Ovary (tissue), 9 donors: Measurements from ENCODE around the gene POMT1. TPM values are rescaled to one million over a fixed set of nuclear protein-coding genes. Genes with fewer than 3 reads are reported as not detected.

Experiments used
- DNase-seq, 5 donors: peaks; one replicate each; pipeline ENCODE4 v3.0.0-alpha.2; 2019 to 2020
- H3K27ac ChIP-seq, 2 donors: fragments of 200-600 bp; one replicate each; pipeline versions ENCODE4 v1.5.1 to v1.8.0; 2019 to 2022
- H3K27me3 ChIP-seq: fragments of 200-600 bp; one replicate; pipeline ENCODE4 v1.8.0; 2022
- H3K36me3 ChIP-seq: fragments of 200-600 bp; sonication (generic); one replicate; pipeline ENCODE4 v1.5.1; 2019
- H3K4me1 ChIP-seq: one replicate; pipeline ENCODE4 v1.8.1; 2013; ENCODE audit warnings: mild to moderate bottlenecking, moderate library complexity; ENCODE audit not compliant: insufficient read depth
- H3K4me3 ChIP-seq: fragments of 200-600 bp; sonication (generic); one replicate; pipeline ENCODE4 v1.5.1; 2017
- H3K9me3 ChIP-seq, 2 donors: fragments of 200-600 bp in 1 of 2; sonication (generic) in 1 of 2; one replicate each; pipeline versions ENCODE4 v1.5.1 to v1.8.1; 2013 to 2019; ENCODE audit warnings: mild to moderate bottlenecking in 1 of 2, moderate library complexity in 1 of 2
- CTCF ChIP-seq, 3 donors: fragments of 450-650 bp in 2 of 3; fragments of 200-600 bp in 1 of 3; IDR thresholded peaks; one replicate each; pipeline versions ENCODE4 v1.5.1 to v1.8.0; 2016 to 2022; ENCODE audit warnings: antibody characterized with exemption in 3 of 3, mild to moderate bottlenecking in 1 of 3
- EP300 ChIP-seq: sonication (generic); formaldehyde crosslinking; IDR thresholded peaks from one replicate; pipeline ENCODE4 v1.6.1; 2017; ENCODE audit warnings: antibody characterized with exemption
- POLR2A ChIP-seq: fragments of 450-650 bp; IDR thresholded peaks from one replicate; pipeline ENCODE4 v1.6.1; 2017; ENCODE audit warnings: antibody characterized with exemption, mild to moderate bottlenecking, moderate library complexity
- WGBS, 3 donors: extraction: QIAGEN DNeasy Blood & Tissue Kit in 1 of 3; methylation state at CpG; one replicate each; pipeline versions ENCODE4 v1.1.5 to v1.1.7; 2013 to 2017; 5-methylcytosine and 5-hydroxymethylcytosine counted together
- intact Hi-C, 4 donors: fragments of 100-400 bp; cut with DNase I; formaldehyde crosslinking; loops; one replicate each; pipeline versions ENCODE4 v1.11.0 to v1.15.1; 2022 to 2023
- polyA plus RNA-seq, 2 donors: library from polyadenylated mRNA; stranded (reverse); fragments of 200-250 nt in 1 of 2; fragments of 350-450 nt in 1 of 2; fragmentation: Illumina TruSeq in 1 of 2; extraction: RNeasy Lipid Tissue Mini Kit (QIAGEN cat#74804) in 1 of 2; gene quantifications; one replicate each; pipeline ENCODE4 v1.2.3, GENCODE V29; 2013 to 2014
- total RNA-seq, 7 donors: library from RNA; depleted of rRNA in 2 of 7; stranded (reverse); fragments of >200 nt in 2 of 7; fragmentation: NEBNext Ultra II Directional in 3 of 7; extraction: Animal tissue kit (Norgen Biotek cat#: 25700) in 3 of 7; gene quantifications; one replicate each; pipeline versions ENCODE4 v1.1.0 to v1.2.4, GENCODE V29; 2016 to 2023
- donor health status: DM: no; HTN: no; CAD: no; lungs with moderate emphysema.
- donor health status: DM: no; HTN: no; CAD: no.
- donor health status: Bipolar disorder and iron deficiency.
- donor health status: DM: yes; HTN: yes; CAD: no.
- donor health status: DM: no; HTN: no; CAD: no.
- donor health status: DM: yes; HTN: yes; CAD: no.

The POMT1 gene
- total and polyA plus RNA-seq, 9 donors = 14.6 to 30.8 (median 25.1) TPM

DNA sequence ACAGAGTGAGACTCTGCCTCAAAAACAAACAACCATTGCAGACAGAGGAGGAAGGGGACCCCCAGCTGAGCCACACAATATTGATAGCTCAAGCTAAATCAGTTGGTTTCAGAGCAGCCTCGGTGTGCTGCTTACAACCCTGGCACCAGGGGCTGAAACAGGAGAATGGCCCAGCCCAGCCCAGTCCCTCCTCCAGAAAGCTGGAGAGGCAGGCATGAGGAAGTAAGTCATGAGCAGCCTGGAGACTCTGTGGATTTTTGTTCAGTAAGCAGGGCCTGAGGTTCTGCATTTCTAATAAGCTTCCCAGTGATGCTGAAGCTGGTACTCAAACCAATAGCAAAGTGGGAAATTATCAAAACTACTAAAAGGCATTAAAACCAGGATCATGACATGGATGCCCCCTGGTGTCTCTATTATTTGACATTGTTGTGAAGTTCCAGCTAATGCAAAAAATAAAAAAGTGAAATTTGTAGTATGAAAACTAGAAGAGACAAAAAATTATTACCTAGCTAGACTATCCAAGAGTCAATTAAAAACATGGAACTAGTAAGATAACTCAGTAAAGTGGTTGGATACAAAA, 56.8 kb downstream of the POMT1 start:
- Histone ChIP-seq H3K9me3 (peaks cover 0 to 3% of the 10 kb centered on the region in 2 donors), H3K4me1 (no peaks in the 10 kb centered on the region), H3K27me3 (no peaks in the 10 kb centered on the region), H3K36me3 (no peaks in the 10 kb centered on the region), H3K4me3 (no peak overlapping the region), H3K27ac (no peak overlapping the region)
- no peak for DNase-seq
- 89 to 95% (median 93%) methylated on average over 1 of the region's 1 CpG for WGBS, 3 donors
- TF ChIP-seq CTCF (IDR thresholded peaks at IDR 0.05) (no peak), POLR2A (no peak), EP300 (no peak)
- intact Hi-C loops = no loop called here

DNA sequence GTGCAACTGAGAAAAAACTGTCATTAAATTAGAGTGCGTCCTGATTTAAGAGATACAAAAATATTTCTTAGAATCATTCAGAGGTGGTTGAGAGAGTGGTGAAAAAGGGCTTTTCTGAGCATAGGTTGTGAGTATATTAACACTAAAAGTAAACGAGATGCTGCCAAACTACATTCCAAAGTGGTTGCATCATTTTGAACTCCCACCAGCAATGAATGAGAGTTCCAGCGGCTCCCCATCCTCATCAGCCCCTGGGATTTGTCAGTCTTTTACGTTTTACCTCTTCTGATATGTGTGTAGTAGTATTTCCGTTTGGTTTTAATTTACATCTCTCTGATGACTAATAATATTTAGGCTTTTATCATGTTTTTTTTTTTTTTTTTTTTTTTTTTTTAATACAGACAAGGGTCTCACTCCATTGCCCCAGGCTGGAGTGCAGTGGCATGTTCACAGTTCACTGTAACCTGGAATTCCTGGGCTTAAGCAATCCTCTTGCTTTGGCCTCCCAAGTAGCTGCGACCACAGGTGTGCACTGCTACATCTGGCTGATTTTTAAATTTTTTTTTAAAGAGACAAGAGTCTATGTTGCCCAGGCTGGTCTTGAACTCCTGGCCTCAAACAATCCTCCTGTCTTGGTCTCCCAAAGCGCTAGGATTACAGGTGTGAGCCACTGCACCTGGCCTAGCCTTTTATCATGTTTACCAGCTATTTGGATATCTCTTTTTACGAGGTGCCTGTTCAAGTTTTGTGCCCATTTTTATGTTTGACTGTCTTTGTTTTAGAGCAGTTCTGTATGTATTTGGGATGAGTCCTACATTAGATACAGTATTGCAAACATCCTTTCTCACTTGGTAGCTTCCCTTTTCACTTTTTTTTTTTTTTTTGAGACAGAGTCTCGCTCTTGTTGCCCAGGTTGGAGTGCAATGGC, 59.6 kb downstream of the POMT1 start:
- Histone ChIP-seq H3K36me3 (no peaks in the 10 kb centered on the region), H3K9me3 (peaks cover 0 to 3% of the 10 kb centered on the region in 2 donors), H3K27me3 (no peaks in the 10 kb centered on the region), H3K4me3 (no peak overlapping the region), H3K4me1 (no peaks in the 10 kb centered on the region), H3K27ac (no peak overlapping the region)
- no peak for DNase-seq
- intact Hi-C loops = no loop called here
- 57 to 62% (median 59%) methylated on average over 9 of the region's 9 CpGs for WGBS, 3 donors
- TF ChIP-seq CTCF (IDR thresholded peaks at IDR 0.05) = no peak
- TF ChIP-seq POLR2A = no peak
- no peak for TF ChIP-seq EP300

GRCh38 chr9:131565369-131565768, 62.7 kb downstream of the POMT1 start:
- intact Hi-C loops = no loop called here
- Histone ChIP-seq H3K27me3 (no peaks in the 10 kb centered on the region), H3K27ac (no peak overlapping the region), H3K9me3 (peaks cover 0 to 3% of the 10 kb centered on the region in 2 donors), H3K36me3 (no peaks in the 10 kb centered on the region), H3K4me1 (no peaks in the 10 kb centered on the region), H3K4me3 (no peak overlapping the region)
- 68 to 88% (median 76%) methylated on average over 5 of the region's 5 CpGs for WGBS, 3 donors
- no peak for TF ChIP-seq CTCF (IDR thresholded peaks at IDR 0.05)
- no peak for TF ChIP-seq EP300
- no peak for TF ChIP-seq POLR2A
- DNase-seq = no peak

DNA sequence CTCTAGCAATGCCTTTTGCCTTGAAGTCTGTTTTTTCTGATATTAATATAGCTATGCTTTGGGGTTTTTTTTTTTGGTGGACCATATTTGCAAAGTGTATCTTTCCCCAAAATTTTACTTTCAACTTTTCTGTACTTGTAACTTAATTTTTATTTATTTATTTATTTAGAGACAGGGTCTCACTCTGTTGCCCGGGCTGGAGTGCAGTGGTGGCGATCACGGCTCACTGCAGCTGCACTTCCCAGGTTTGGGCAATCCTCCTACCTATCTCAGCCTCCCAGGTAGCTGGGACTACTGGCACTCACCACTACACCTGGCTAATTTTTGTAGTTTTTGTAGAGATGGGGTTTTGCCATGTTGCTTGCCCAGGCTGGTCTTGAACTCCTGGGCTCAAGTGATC, 63.4 kb downstream of the POMT1 start:
- no peak for DNase-seq
- TF ChIP-seq EP300 (no peak), CTCF (IDR thresholded peaks at IDR 0.05) (no peak)
- WGBS, 3 donors = 95 to 98% (median 98%) methylated on average over 3 of the region's 3 CpGs
- peaks cover 0 to 3% of the 10 kb centered on the region in 2 donors for H3K9me3 ChIP-seq
- H3K4me3 ChIP-seq = no peak overlapping the region
- no peaks in the 10 kb centered on the region for H3K4me1 ChIP-seq
- H3K27ac ChIP-seq = no peak overlapping the region
- H3K27me3 ChIP-seq = no peaks in the 10 kb centered on the region
- intact Hi-C loops = no loop called here
- H3K36me3 ChIP-seq = no peaks in the 10 kb centered on the region
